Stomach (tissue), 9 donors: ENCODE data around the gene SH3RF3. TPM values are rescaled to one million over a fixed set of nuclear protein-coding genes. Genes with fewer than 3 reads are reported as not detected.
A peak's percentile ranks its signal among the peaks of the same experiment; 100 is the strongest.

Experiments used
- DNase-seq, 2 donors: peaks; one replicate each; pipeline versions ENCODE4 v3.0.0 to v3.0.0-alpha.2; 2013 to 2019
- H3K27ac ChIP-seq, 5 donors: fragments of 200-600 bp in 4 of 5; sonication (generic) in 4 of 5; one replicate each; pipeline ENCODE4 v1.5.1; 2013 to 2019; ENCODE audit warnings: mild to moderate bottlenecking in 1 of 5, moderate library complexity in 1 of 5
- H3K27me3 ChIP-seq, 3 donors: fragments of 200-600 bp; sonication (generic); one replicate each; pipeline ENCODE4 v1.5.1; 2017 to 2019; ENCODE audit warnings: mixed run types in 1 of 3
- H3K36me3 ChIP-seq, 4 donors: fragments of 200-600 bp; sonication (generic); 1 replicate in 3 of 4; 2 replicates in 1 of 4; pipeline ENCODE4 v1.5.1; 2016 to 2019
- H3K4me1 ChIP-seq, 4 donors: fragments of 200-600 bp; sonication (generic); one replicate each; pipeline ENCODE4 v1.5.1; 2016 to 2019
- H3K4me3 ChIP-seq, 4 donors: fragments of 200-600 bp; sonication (generic) in 3 of 4; one replicate each; pipeline ENCODE4 v1.5.1; 2016 to 2019; ENCODE audit warnings: mild to moderate bottlenecking in 1 of 4
- H3K9me3 ChIP-seq, 4 donors: fragments of 200-600 bp; sonication (generic); one replicate each; pipeline ENCODE4 v1.5.1; 2016 to 2019
- CTCF ChIP-seq, 7 experiments: fragments of 450-650 bp in 4 of 7; fragments of 200-600 bp in 3 of 7; sonication (generic) in 3 of 7; IDR thresholded peaks; one replicate each; pipeline ENCODE4 v1.5.1; 2016 to 2019; ENCODE audit warnings: antibody characterized with exemption in 7 of 7, control low read depth in 2 of 7, mild to moderate bottlenecking in 1 of 7
- EP300 ChIP-seq: sonication (generic); formaldehyde crosslinking; IDR thresholded peaks from one replicate; pipeline ENCODE4 v1.6.1; 2017; ENCODE audit warnings: antibody characterized with exemption
- POLR2A ChIP-seq, 4 donors: fragments of 450-650 bp; IDR thresholded peaks; one replicate each; pipeline ENCODE4 v1.6.1; 2016; ENCODE audit warnings: antibody characterized with exemption in 4 of 4, control low read depth in 2 of 4, mild to moderate bottlenecking in 1 of 4, moderate library complexity in 1 of 4
- POLR2AphosphoS5 ChIP-seq, 3 donors: sonication (generic); formaldehyde crosslinking; IDR thresholded peaks; one replicate each; pipeline ENCODE4 v1.6.1; 2016; ENCODE audit warnings: antibody characterized with exemption in 3 of 3
- WGBS, 5 donors: extraction: QIAGEN DNeasy Blood & Tissue Kit in 3 of 5; methylation state at CpG; one replicate each; pipeline versions ENCODE4 v1.1.5 to v1.1.7; 2013 to 2018; 5-methylcytosine and 5-hydroxymethylcytosine counted together
- intact Hi-C: fragments of 100-400 bp; cut with DNase I; formaldehyde crosslinking; loops from one replicate; pipeline ENCODE4 v1.15.1; 2023; ENCODE audit warnings: low total_unique reads
- polyA plus RNA-seq, 3 donors: library from polyadenylated mRNA; stranded (reverse); fragments of 200-250 nt; gene quantifications; one replicate each; pipeline ENCODE4 v1.2.3, GENCODE V29; 2013
- total RNA-seq, 5 donors: library from RNA; depleted of rRNA; stranded (reverse); fragments of >200 nt; gene quantifications; one replicate each; pipeline versions ENCODE4 v1.1.0 to v1.2.3, GENCODE V29; 2014 to 2016
- donor health status: healthy with polysubstance abuse.
- donor health status: Bipolar disorder and iron deficiency.
- donor health status: healthy.

The SH3RF3 gene
- total and polyA plus RNA-seq, 8 donors: 0.87 to 11.1 (median 4.4) TPM

- Histone ChIP-seq H3K27ac (no peak overlapping the region), H3K36me3 (no peaks in the 10 kb centered on the region), H3K4me1 (no peaks in the 10 kb centered on the region), H3K4me3 (no peak overlapping the region), H3K27me3 (no peaks in the 10 kb centered on the region), H3K9me3 (no peaks in the 10 kb centered on the region)
- WGBS, 5 donors: 86 to 96% (median 94%) methylated on average over 18 of the region's 18 CpGs
- DNase-seq: peak in 1 of 2 donors; percentile 20
- no peak for TF ChIP-seq CTCF (IDR thresholded peaks at IDR 0.05)
- TF ChIP-seq POLR2A (IDR thresholded peaks at IDR 0.05): no peak
- TF ChIP-seq EP300: no peak
- TF ChIP-seq POLR2AphosphoS5 (IDR thresholded peaks at IDR 0.05): no peak
- intact Hi-C loops: no loop called here
Observed at GRCh38 chr2:109342256-109342850, 213.3 kb downstream of the SH3RF3 start.

- Histone ChIP-seq H3K4me1 (no peaks in the 10 kb centered on the region), H3K27me3 (no peaks in the 10 kb centered on the region), H3K36me3 (no peaks in the 10 kb centered on the region), H3K4me3 (no peak overlapping the region), H3K9me3 (no peaks in the 10 kb centered on the region), H3K27ac (no peak overlapping the region)
- 86 to 90% (median 87%) methylated on average over 6 of the region's 6 CpGs for WGBS, 5 donors
- no peak for DNase-seq
- TF ChIP-seq EP300 (no peak), POLR2AphosphoS5 (IDR thresholded peaks at IDR 0.05) (no peak), POLR2A (IDR thresholded peaks at IDR 0.05) (no peak), CTCF (IDR thresholded peaks at IDR 0.05) (no peak)
- intact Hi-C loops: no loop called here
Observed at GRCh38 chr2:109342930-109343329, 213.9 kb downstream of the SH3RF3 start.

GRCh38 chr2:109343460-109343859 lies 214.5 kb downstream of the SH3RF3 start:
- intact Hi-C loops: no loop called here
- DNase-seq: no peak
- TF ChIP-seq EP300 (no peak), POLR2A (IDR thresholded peaks at IDR 0.05) (no peak), CTCF (IDR thresholded peaks at IDR 0.05) (no peak), POLR2AphosphoS5 (IDR thresholded peaks at IDR 0.05) (no peak)
- no peak overlapping the region for H3K4me3 ChIP-seq
- 85 to 90% (median 88%) methylated on average over 5 of the region's 5 CpGs for WGBS, 5 donors
- H3K27me3 ChIP-seq: no peaks in the 10 kb centered on the region
- no peak overlapping the region for H3K27ac ChIP-seq
- H3K36me3 ChIP-seq: no peaks in the 10 kb centered on the region
- H3K4me1 ChIP-seq: peaks cover 0 to 3% (median under 1%) of the 10 kb centered on the region in 4 donors
- H3K9me3 ChIP-seq: no peaks in the 10 kb centered on the region

GRCh38 chr2:109344270-109344805 lies 215.3 kb downstream of the SH3RF3 start:
- DNase-seq: no peak
- WGBS, 5 donors: 93 to 98% (median 95%) methylated on average over 8 to 9 of the region's 9 CpGs
- intact Hi-C loops: no loop called here

More at GRCh38 chr2:109344270-109344805, 215.3 kb downstream of the SH3RF3 start:
- no peak overlapping the region for H3K27ac ChIP-seq
- H3K27me3 ChIP-seq: no peaks in the 10 kb centered on the region
- H3K36me3 ChIP-seq: no peaks in the 10 kb centered on the region
- peaks cover 0 to 10% (median 5%) of the 10 kb centered on the region in 4 donors for H3K4me1 ChIP-seq
- no peak overlapping the region for H3K4me3 ChIP-seq
- TF ChIP-seq CTCF (IDR thresholded peaks at IDR 0.05): no peak
- no peak for TF ChIP-seq POLR2A (IDR thresholded peaks at IDR 0.05)
- no peak for TF ChIP-seq EP300
- no peak for TF ChIP-seq POLR2AphosphoS5 (IDR thresholded peaks at IDR 0.05)
- no peaks in the 10 kb centered on the region for H3K9me3 ChIP-seq
